Calu3 (cell line): ENCODE results near the gene LAMB4. TPM values are rescaled to one million over a fixed set of nuclear protein-coding genes. Genes with fewer than 3 reads are reported as not detected.

Source experiments
- BruUV-seq: library from RNA; stranded (reverse); fragments of 400-500 nt; replicated peaks from 2 replicates; lab custom pipeline; 2021; lab: Mats Ljungman, UMichigan
- CTCF ChIA-PET: fragments of 300-600 bp; sonication (Branson Sonifier 250); formaldehyde crosslinking; loops from one replicate; lab custom pipeline; 2022; ENCODE audit warnings: antibody characterized with exemption; lab: Charles Lee
- DNase-seq: peaks from one replicate; pipeline ENCODE4 v3.0.0; 2022
- H3K27ac Mint-ChIP-seq: one replicate; pipeline ENCODE4 v1.8.0; 2022; ENCODE audit warnings: mixed read lengths; ENCODE audit not compliant: unreplicated experiment
- H3K27me3 Mint-ChIP-seq: one replicate; pipeline ENCODE4 v1.8.0; 2022; ENCODE audit warnings: mixed read lengths; ENCODE audit not compliant: unreplicated experiment
- H3K36me3 Mint-ChIP-seq: one replicate; pipeline ENCODE4 v1.8.0; 2022; ENCODE audit warnings: mild to moderate bottlenecking, moderate library complexity, mixed read lengths; ENCODE audit not compliant: insufficient read depth, unreplicated experiment
- H3K4me1 Mint-ChIP-seq: one replicate; pipeline ENCODE4 v1.8.0; 2022; ENCODE audit warnings: mild to moderate bottlenecking, low read depth, mixed read lengths; ENCODE audit not compliant: unreplicated experiment
- H3K4me3 Mint-ChIP-seq: one replicate; pipeline ENCODE4 v1.8.0; 2022; ENCODE audit warnings: mild to moderate bottlenecking, low read depth, moderate library complexity, mixed read lengths; ENCODE audit not compliant: unreplicated experiment
- H3K9me3 Mint-ChIP-seq: one replicate; pipeline ENCODE4 v1.8.0; 2022; ENCODE audit warnings: low read depth, mixed read lengths; ENCODE audit not compliant: unreplicated experiment
- intact Hi-C: fragments of 100-400 bp; cut with micrococcal nuclease; formaldehyde crosslinking; loops from one replicate; pipeline ENCODE4 v1.10.0; 2022; ENCODE audit not compliant: unreplicated experiment
- total RNA-seq: library from RNA; stranded (reverse); gene quantifications from 2 replicates; pipeline ENCODE4 v1.2.3, GENCODE V29; 2022
- TF ChIP-seq, protein P1 (sequence below): fragments of 200-600 bp; IDR thresholded peaks from one replicate; pipeline ENCODE4 v1.8.0; 2022; ENCODE audit warnings: antibody characterized with exemption; ENCODE audit not compliant: unreplicated experiment

Gene LAMB4
- total RNA-seq, 1 experiment from 2014 or later = not detected

DNA sequence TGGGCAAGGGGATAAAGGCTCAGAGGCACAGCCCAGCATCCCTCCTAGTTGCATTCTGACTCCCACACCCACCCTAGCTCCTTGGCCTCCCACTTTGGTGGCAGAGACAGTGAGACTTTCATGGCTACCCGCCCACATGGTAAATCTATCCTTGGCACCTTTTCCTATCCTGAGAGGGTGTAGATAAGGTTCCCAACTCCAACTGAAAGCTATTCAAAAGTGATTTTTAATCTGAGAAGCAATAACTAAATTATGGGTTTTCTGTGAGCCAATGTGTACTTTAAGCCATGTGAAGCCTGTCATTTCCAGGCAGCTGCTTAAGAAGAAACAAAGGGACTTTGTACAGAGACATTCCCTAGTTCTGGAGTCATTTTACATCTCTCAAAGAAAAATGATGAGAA is 136.3 kb downstream of the LAMB4 start:
- TF ChIP-seq, protein P1, sequence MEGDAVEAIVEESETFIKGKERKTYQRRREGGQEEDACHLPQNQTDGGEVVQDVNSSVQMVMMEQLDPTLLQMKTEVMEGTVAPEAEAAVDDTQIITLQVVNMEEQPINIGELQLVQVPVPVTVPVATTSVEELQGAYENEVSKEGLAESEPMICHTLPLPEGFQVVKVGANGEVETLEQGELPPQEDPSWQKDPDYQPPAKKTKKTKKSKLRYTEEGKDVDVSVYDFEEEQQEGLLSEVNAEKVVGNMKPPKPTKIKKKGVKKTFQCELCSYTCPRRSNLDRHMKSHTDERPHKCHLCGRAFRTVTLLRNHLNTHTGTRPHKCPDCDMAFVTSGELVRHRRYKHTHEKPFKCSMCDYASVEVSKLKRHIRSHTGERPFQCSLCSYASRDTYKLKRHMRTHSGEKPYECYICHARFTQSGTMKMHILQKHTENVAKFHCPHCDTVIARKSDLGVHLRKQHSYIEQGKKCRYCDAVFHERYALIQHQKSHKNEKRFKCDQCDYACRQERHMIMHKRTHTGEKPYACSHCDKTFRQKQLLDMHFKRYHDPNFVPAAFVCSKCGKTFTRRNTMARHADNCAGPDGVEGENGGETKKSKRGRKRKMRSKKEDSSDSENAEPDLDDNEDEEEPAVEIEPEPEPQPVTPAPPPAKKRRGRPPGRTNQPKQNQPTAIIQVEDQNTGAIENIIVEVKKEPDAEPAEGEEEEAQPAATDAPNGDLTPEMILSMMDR = no peak
- Mint-ChIP-seq H3K4me3 (no peak overlapping the region), H3K36me3 (peaks cover 31% of the 10 kb centered on the region), H3K4me1 (peaks cover 23% of the 10 kb centered on the region), H3K27me3 (no peaks in the 10 kb centered on the region), H3K9me3 (no peaks in the 10 kb centered on the region), H3K27ac (no peak overlapping the region)
- no TSS peak for BruUV-seq
- intact Hi-C loops = no loop called here
- CTCF ChIA-PET = no interaction called here
- no peak for DNase-seq

DNA sequence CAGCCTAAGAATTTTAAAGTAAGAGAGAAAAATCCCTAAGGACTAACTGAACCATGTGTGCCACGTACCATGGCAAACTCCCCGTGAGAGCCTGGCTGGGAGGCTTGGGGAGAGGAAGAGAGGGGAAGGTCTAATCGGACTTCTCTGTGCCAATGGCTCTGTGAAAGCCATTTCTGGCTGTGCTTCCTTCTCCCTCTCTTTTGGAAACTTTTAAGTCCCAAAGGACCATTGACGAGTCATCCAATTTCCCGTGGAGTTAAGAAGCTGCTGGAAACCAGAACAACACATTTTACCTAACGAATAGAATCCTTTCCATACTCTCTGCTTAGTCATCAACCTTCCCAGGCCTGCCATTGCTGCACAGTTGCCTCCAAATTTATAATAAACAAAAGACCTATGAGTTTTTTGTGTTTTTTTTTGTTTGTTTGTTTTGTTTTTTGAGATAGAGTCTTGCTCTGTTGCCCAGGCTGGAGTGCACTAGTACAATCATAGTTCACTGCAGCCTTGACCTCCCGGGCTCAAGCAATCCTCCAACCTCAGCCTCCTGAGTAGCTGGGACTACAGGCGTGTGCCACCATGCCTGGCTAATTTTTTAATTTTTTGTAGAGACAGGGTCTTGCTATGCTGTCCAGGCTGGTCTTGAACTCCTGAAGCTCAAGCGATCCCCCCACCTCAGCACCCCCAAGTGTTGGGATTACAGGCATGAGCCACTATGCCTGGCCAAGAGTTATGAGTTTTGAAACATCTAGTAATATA is 140.4 kb downstream of the LAMB4 start:
- Mint-ChIP-seq H3K9me3 (no peaks in the 10 kb centered on the region), H3K36me3 (peaks cover 43% of the 10 kb centered on the region), H3K27me3 (no peaks in the 10 kb centered on the region), H3K27ac (no peak overlapping the region), H3K4me1 (peaks cover 5% of the 10 kb centered on the region), H3K4me3 (no peak overlapping the region)
- intact Hi-C loops = no loop called here
- TF ChIP-seq, protein P1 = no peak
- no TSS peak for BruUV-seq
- CTCF ChIA-PET = no interaction called here
- no peak for DNase-seq

DNA sequence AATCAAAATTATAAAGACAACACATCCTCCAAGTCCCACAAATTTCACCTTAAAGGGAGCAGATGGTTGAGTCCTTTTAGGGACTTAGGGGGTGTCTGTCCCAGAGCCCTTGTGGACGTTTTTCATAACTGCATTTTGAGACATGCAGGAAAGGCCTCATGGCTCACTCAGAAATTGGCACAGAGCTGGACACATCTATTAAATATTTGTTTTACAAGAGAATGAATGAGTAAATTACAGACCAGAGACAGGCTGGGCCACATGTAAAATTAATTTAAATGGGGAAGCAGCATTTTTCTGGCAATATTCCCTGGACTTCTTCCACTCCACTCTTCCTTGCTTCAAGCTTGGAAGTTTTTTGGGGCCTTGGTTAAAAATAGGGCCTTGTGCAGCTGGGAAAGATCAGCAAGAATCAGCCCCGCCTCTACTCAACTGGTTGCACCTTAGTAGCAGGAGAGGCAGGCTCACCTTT is 147.2 kb downstream of the LAMB4 start:
- H3K4me3 Mint-ChIP-seq = no peak overlapping the region
- H3K36me3 Mint-ChIP-seq = peaks cover 22% of the 10 kb centered on the region
- no peak for DNase-seq
- intact Hi-C loops = no loop called here
- CTCF ChIA-PET = interaction anchor here (0.7 kb wide), 2 partner anchors 49 to 501 kb away, joined by 4 to 5 read pairs; no protein-coding TSS in a partner anchor
- no peak overlapping the region for H3K27ac Mint-ChIP-seq
- BruUV-seq = no TSS peak
- peaks cover 4% of the 10 kb centered on the region for H3K4me1 Mint-ChIP-seq
- no peaks in the 10 kb centered on the region for H3K9me3 Mint-ChIP-seq
- no peaks in the 10 kb centered on the region for H3K27me3 Mint-ChIP-seq
- TF ChIP-seq, protein P1 = no peak

DNA sequence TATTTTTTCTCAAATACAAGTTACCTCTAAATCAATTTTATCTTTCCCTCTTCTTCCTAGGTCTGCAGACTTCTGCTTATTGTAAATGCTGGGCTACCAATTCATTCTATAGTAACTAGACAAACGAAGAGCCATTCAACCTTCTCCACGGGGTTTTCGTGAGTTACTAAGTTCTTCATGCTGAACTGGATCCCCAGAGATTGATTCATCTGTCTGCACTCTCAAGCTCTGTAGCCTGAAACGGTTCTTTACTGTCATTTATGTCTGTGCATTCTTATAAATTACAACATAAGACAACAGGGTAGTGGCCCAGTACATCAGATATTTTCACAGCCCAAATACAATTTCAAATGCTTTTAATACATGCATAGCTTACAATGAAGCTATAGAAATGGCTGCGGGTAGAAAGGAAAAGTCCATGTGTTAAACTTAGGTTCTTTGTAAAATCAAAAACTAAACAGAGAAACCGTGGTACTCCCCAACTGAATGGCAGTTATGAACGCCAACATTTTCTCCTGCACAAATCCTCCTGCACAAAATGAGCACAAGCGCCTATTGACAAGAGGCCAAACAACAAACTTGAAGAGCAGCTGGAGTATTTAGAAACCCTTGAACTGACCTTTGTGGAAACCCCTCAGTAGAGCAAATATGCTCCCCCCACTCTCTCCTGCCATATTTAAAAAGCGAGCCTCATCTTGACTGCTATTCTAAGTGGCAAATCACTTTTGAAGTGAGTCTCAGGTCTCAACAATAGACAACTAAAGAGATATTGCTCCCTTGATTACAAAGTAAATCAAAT is 147.9 kb downstream of the LAMB4 start:
- no peak overlapping the region for H3K27ac Mint-ChIP-seq
- H3K4me1 Mint-ChIP-seq = no peaks in the 10 kb centered on the region
- no peak for DNase-seq
- no peaks in the 10 kb centered on the region for H3K27me3 Mint-ChIP-seq
- intact Hi-C loops = no loop called here
- BruUV-seq = no TSS peak
- peaks cover 18% of the 10 kb centered on the region for H3K36me3 Mint-ChIP-seq
- TF ChIP-seq, protein P1 = no peak
- CTCF ChIA-PET = no interaction called here
- no peak overlapping the region for H3K4me3 Mint-ChIP-seq
- H3K9me3 Mint-ChIP-seq = no peaks in the 10 kb centered on the region
